H9 (cell line): ENCODE measurements around the gene SCAMP3. TPM values are rescaled to one million over a fixed set of nuclear protein-coding genes. Genes with fewer than 3 reads are reported as not detected.

Experiments used
- DNase-seq: peaks from one replicate; pipeline ENCODE4 v3.0.0-alpha.2; 2017
- H2AFZ ChIP-seq: one replicate; pipeline ENCODE4 v1.6.1; 2013; ENCODE audit warnings: mild to moderate bottlenecking, low read length, control low read depth, moderate library complexity
- H2AK5ac ChIP-seq: 2 replicates; pipeline ENCODE4 v1.6.1; 2013; ENCODE audit warnings: low read length, control low read depth, mixed read lengths; ENCODE audit not compliant: insufficient read length
- H2BK120ac ChIP-seq: one replicate; pipeline ENCODE4 v1.6.1; 2013; ENCODE audit warnings: low read depth, mild to moderate bottlenecking, low read length, control low read depth, inconsistent platforms; ENCODE audit not compliant: poor library complexity, severe bottlenecking
- H2BK12ac ChIP-seq: 2 replicates; pipeline ENCODE4 v1.6.1; 2013; ENCODE audit warnings: low read length, control low read depth, mixed read lengths, low read depth; ENCODE audit not compliant: insufficient read length
- H2BK15ac ChIP-seq: 2 replicates; pipeline ENCODE4 v1.6.1; 2013; ENCODE audit warnings: low read depth, low read length, control low read depth
- H2BK20ac ChIP-seq: one replicate; pipeline ENCODE4 v1.6.1; 2013; ENCODE audit warnings: low read depth, mild to moderate bottlenecking, low read length, control low read depth, inconsistent platforms; ENCODE audit not compliant: poor library complexity, severe bottlenecking
- H2BK5ac ChIP-seq: 2 replicates; pipeline ENCODE4 v1.6.1; 2013; ENCODE audit warnings: low read length, control low read depth, mixed read lengths; ENCODE audit not compliant: insufficient read length
- H3K14ac ChIP-seq: 2 replicates; pipeline ENCODE4 v1.6.1; 2013; ENCODE audit warnings: low read length, control low read depth; ENCODE audit not compliant: insufficient read depth
- H3K18ac ChIP-seq: 2 replicates; pipeline ENCODE4 v1.6.1; 2013; ENCODE audit warnings: low read depth, mild to moderate bottlenecking, mixed read lengths, low read length, control low read depth; ENCODE audit not compliant: insufficient read length
- H3K23ac ChIP-seq: 2 replicates; pipeline ENCODE4 v1.6.1; 2013; ENCODE audit warnings: low read length, control low read depth, mixed read lengths, low read depth; ENCODE audit not compliant: insufficient read length
- H3K23me2 ChIP-seq: 2 replicates; pipeline ENCODE4 v1.6.1; 2013; ENCODE audit warnings: low read depth, mild to moderate bottlenecking, mixed read lengths, low read length, control low read depth; ENCODE audit not compliant: insufficient read length, poor library complexity, severe bottlenecking
- H3K27ac ChIP-seq: 2 replicates; pipeline ENCODE4 v1.5.1; 2013; ENCODE audit warnings: low read length, control low read depth, mixed read lengths, low read depth; ENCODE audit not compliant: insufficient read length
- H3K27me3 ChIP-seq: 2 replicates; pipeline ENCODE4 v1.6.1; 2013; ENCODE audit warnings: low read length, control low read depth, inconsistent platforms; ENCODE audit not compliant: insufficient read depth
- H3K4ac ChIP-seq: 2 replicates; pipeline ENCODE4 v1.6.1; 2013; ENCODE audit warnings: low read depth, mild to moderate bottlenecking, control low read depth, inconsistent platforms, low read length, moderate library complexity
- H3K4me1 ChIP-seq: 2 replicates; pipeline ENCODE4 v1.6.1; 2013; ENCODE audit warnings: low read length, control low read depth, inconsistent platforms; ENCODE audit not compliant: insufficient read depth
- H3K4me2 ChIP-seq: 2 replicates; pipeline ENCODE4 v1.6.1; 2013; ENCODE audit warnings: low read length, control low read depth, mixed read lengths; ENCODE audit not compliant: insufficient read length, insufficient read depth
- H3K56ac ChIP-seq: 2 replicates; pipeline ENCODE4 v1.6.1; 2013; ENCODE audit warnings: low read depth, mild to moderate bottlenecking, mixed read lengths, low read length, control low read depth; ENCODE audit not compliant: insufficient read length
- H3K79me1 ChIP-seq: 2 replicates; pipeline ENCODE4 v1.6.1; 2013; ENCODE audit warnings: low read depth, mild to moderate bottlenecking, moderate library complexity, low read length, control low read depth, inconsistent platforms; ENCODE audit not compliant: insufficient read depth, poor library complexity, severe bottlenecking
- H3K79me2 ChIP-seq: 2 replicates; pipeline ENCODE4 v1.6.1; 2013; ENCODE audit warnings: low read length, control low read depth, inconsistent platforms; ENCODE audit not compliant: insufficient read depth
- H3K9ac ChIP-seq: 2 replicates; pipeline ENCODE4 v1.6.1; 2013; ENCODE audit warnings: low read length, control low read depth, mixed read lengths; ENCODE audit not compliant: insufficient read length; ENCODE audit errors: extremely low read depth
- H3K9me3 ChIP-seq: one replicate; pipeline ENCODE4 v1.6.1; 2013; ENCODE audit warnings: low read depth, low read length, inconsistent platforms; ENCODE audit not compliant: control insufficient read depth
- H3T11ph ChIP-seq: one replicate; pipeline ENCODE4 v1.6.1; 2013; ENCODE audit warnings: mild to moderate bottlenecking, low read length, control low read depth, inconsistent platforms
- H4K20me1 ChIP-seq: one replicate; pipeline ENCODE4 v1.6.1; 2013; ENCODE audit not compliant: control insufficient read depth, insufficient read length, insufficient read depth
- H4K5ac ChIP-seq: 2 replicates; pipeline ENCODE4 v1.6.1; 2013; ENCODE audit warnings: low read depth, mild to moderate bottlenecking, mixed read lengths, low read length, control low read depth; ENCODE audit not compliant: insufficient read length
- H4K8ac ChIP-seq: replicated peaks from 2 replicates; pipeline ENCODE4 v1.6.1; 2013; ENCODE audit warnings: low read length, control low read depth, mixed read lengths, low read depth; ENCODE audit not compliant: insufficient read length
- H4K91ac ChIP-seq: 2 replicates; pipeline ENCODE4 v1.6.1; 2013; ENCODE audit warnings: low read depth, mild to moderate bottlenecking, moderate library complexity, mixed read lengths, low read length, control low read depth; ENCODE audit not compliant: insufficient read length
- H3K27ac Mint-ChIP-seq, 3 experiments: 2 replicates in 2 of 3; 3 replicates in 1 of 3; pipeline ENCODE4 v1.8.0; 2020 to 2021; ENCODE audit warnings: mixed read lengths in 3 of 3, mild to moderate bottlenecking in 1 of 3, moderate library complexity in 1 of 3
- H3K27me3 Mint-ChIP-seq: 2 replicates; pipeline ENCODE4 v1.8.0; 2021; ENCODE audit warnings: low read depth, mild to moderate bottlenecking, moderate library complexity, mixed read lengths
- H3K36me3 Mint-ChIP-seq, 3 experiments: 2 replicates in 2 of 3; 3 replicates in 1 of 3; pipeline ENCODE4 v1.8.0; 2020 to 2021; ENCODE audit warnings: low read depth in 3 of 3, mixed read lengths in 3 of 3; ENCODE audit not compliant: insufficient read depth in 1 of 3
- H3K4me1 Mint-ChIP-seq, 2 experiments: 2 replicates each; pipeline ENCODE4 v1.8.0; 2020; ENCODE audit warnings: mixed read lengths in 2 of 2
- H3K4me3 Mint-ChIP-seq, 2 experiments: 2 replicates in 1 of 2; 3 replicates in 1 of 2; pipeline ENCODE4 v1.8.0; 2020 to 2021; ENCODE audit warnings: mild to moderate bottlenecking in 2 of 2, mixed read lengths in 2 of 2, moderate library complexity in 1 of 2
- H3K9me3 Mint-ChIP-seq, 2 experiments: 2 replicates in 1 of 2; 3 replicates in 1 of 2; pipeline ENCODE4 v1.8.0; 2020; ENCODE audit warnings: mild to moderate bottlenecking in 2 of 2, mixed read lengths in 2 of 2, moderate library complexity in 1 of 2
- CTCF ChIP-seq: fragments of 200-600 bp; sonication (generic); conservative IDR thresholded peaks from 3 replicates; pipeline ENCODE4 v1.8.0; 2021; ENCODE audit warnings: antibody characterized with exemption, mild to moderate bottlenecking
- WGBS: extraction: QIAGEN DNeasy Blood & Tissue Kit; methylation state at CpG from one replicate; pipeline ENCODE4 v1.1.7; 2013; ENCODE audit warnings: missing lambda C conversion rate, low lambda C conversion rate, mixed read lengths; ENCODE audit not compliant: insufficient read length; ENCODE audit errors: extremely low coverage; 5-methylcytosine and 5-hydroxymethylcytosine counted together
- total RNA-seq: library from RNA; stranded (reverse); gene quantifications from 2 replicates; pipeline ENCODE4 v1.2.1, GENCODE V29; 2021

SCAMP3 gene
- total RNA-seq, 1 experiment from 2014 or later: 52.5 TPM

GRCh38 chr1:155273343-155274245 lies 11.4 kb upstream of the SCAMP3 start, which contains the start of gene CLK2:
CLK2 (minus strand) TSS chr1:155273504; CDS start chr1:155270977, 2,527 bp downstream.
- peak within 1 kb of the TSS; percentile 85 for H3K4me2 ChIP-seq
- H3K23me2 ChIP-seq: peaks cover 17% of the 10 kb centered on the region
- H2AK5ac ChIP-seq: no peak within 1 kb of the TSS
- H4K5ac ChIP-seq: no peak within 1 kb of the TSS
- no peak within 1 kb of the TSS for H3K23ac ChIP-seq
- DNase-seq: peak; percentile 98
- peak within 1 kb of the TSS; percentile 46 for H2AFZ ChIP-seq
- no peaks in the 10 kb centered on the region for H3K9me3 ChIP-seq
- WGBS: no CpG with 5 or more reads among the region's 61 CpGs
- Mint-ChIP-seq H3K27me3 (peaks cover 4% of the 10 kb centered on the region; the same call in 1 of the 2 replicates), H3K27ac (peak within 1 kb of the TSS; percentile 96 to 98 (median 96)), H3K4me1 (peaks cover 19 to 31% of the 10 kb centered on the region in 2 experiments), H3K9me3 (0 out of 5 replicates have a peak, but pooled peaks cover 0 to 3% of the 10 kb centered on the region in 2 experiments), H3K4me3 (peak within 1 kb of the TSS; percentile 89 to 96), H3K36me3 (peaks cover 31 to 43% (median 38%) of the 10 kb centered on the region in 3 experiments; a peak in 6 of 7 replicates)
- H3K9ac ChIP-seq: peak within 1 kb of the TSS; percentile 79
- H2BK15ac ChIP-seq: no peak within 1 kb of the TSS
- H3K79me2 ChIP-seq: peaks cover 11% of the 10 kb centered on the region
- H4K91ac ChIP-seq: no peak within 1 kb of the TSS
- H3T11ph ChIP-seq: no peak within 1 kb of the TSS
- no peak for TF ChIP-seq CTCF
- peaks cover 6% of the 10 kb centered on the region for H3K4me1 ChIP-seq
- H3K14ac ChIP-seq: peak within 1 kb of the TSS; percentile 74; the same call in 1 of the 2 replicates
- peaks cover 4% of the 10 kb centered on the region for H3K79me1 ChIP-seq
- H2BK12ac ChIP-seq: no peak within 1 kb of the TSS
- H2BK120ac ChIP-seq: no peak within 1 kb of the TSS
- H3K56ac ChIP-seq: no peak within 1 kb of the TSS
- H3K27ac ChIP-seq: peak within 1 kb of the TSS; percentile 29
- no peak within 1 kb of the TSS for H4K8ac ChIP-seq
- H4K20me1 ChIP-seq: no peaks in the 10 kb centered on the region
- H2BK20ac ChIP-seq: no peak within 1 kb of the TSS
- H3K18ac ChIP-seq: peak within 1 kb of the TSS; percentile 85
- H2BK5ac ChIP-seq: no peak within 1 kb of the TSS
- no peak within 1 kb of the TSS for H3K4ac ChIP-seq
- no peaks in the 10 kb centered on the region for H3K27me3 ChIP-seq
